HCT116 (cell line): ENCODE measurements around the gene AOPEP. TPM values are rescaled to one million over a fixed set of nuclear protein-coding genes. Genes with fewer than 3 reads are reported as not detected.

ENCODE experiments used
- ATAC-seq: fragments of 200-7000 bp; cut with Tn5 transposase; 2 replicates; pipeline ENCODE4 v1.9.1; 2020; ENCODE audit warnings: mild to moderate bottlenecking, moderate library complexity
- BruUV-seq: library from RNA; stranded (reverse); fragments of 400-500 nt; replicated peaks from 2 replicates; lab custom pipeline; 2021; lab: Mats Ljungman, UMichigan
- CTCF ChIA-PET: fragments of 300-600 bp; sonication (Branson Sonifier 250); formaldehyde crosslinking; loops from one replicate; lab custom pipeline; 2021; ENCODE audit warnings: antibody characterized with exemption; lab: Charles Lee
- POLR2A ChIA-PET: fragments of 300-600, 350-600 bp; sonication (Branson Sonifier 250); formaldehyde crosslinking; loops from one replicate; lab custom pipeline; 2021; ENCODE audit warnings: antibody characterized with exemption; lab: Charles Lee
- RAD21 ChIA-PET, 2 experiments: fragments of 300-600 bp; sonication (Branson Sonifier 250); formaldehyde crosslinking; loops; one replicate each; lab custom pipeline; 2023; ENCODE audit warnings: low total read pairs in 2 of 2; ENCODE audit not compliant: uncharacterized antibody in 2 of 2, unreplicated experiment in 2 of 2, low non-redundant PET in 1 of 2; lab: Charles Lee
- DNase-seq: peaks from one replicate; pipeline ENCODE4 v3.0.0-alpha.2; 2010; ENCODE audit warnings: low read depth, low spot score
- H2AFZ ChIP-seq: fragments of 200-600 bp; shearing (Covaris generic), sonication (generic); 2 replicates; pipeline ENCODE4 v1.6.1; 2017; ENCODE audit warnings: low read depth, mixed run types, mixed read lengths, antibody characterized with exemption, low read length; ENCODE audit not compliant: poor library complexity, severe bottlenecking
- H3K27ac ChIP-seq: 2 replicates; pipeline ENCODE4 v1.5.1; 2012; ENCODE audit warnings: low read depth, low read length
- H3K27me3 ChIP-seq: fragments of 200-600 bp; sonication (generic); 2 replicates; pipeline ENCODE4 v1.6.1; 2016; ENCODE audit warnings: mixed run types, low read length, mixed read lengths; ENCODE audit not compliant: insufficient read depth
- H3K36me3 ChIP-seq, 2 experiments: fragments of 200-500 bp in 1 of 2; fragments of 200-600 bp in 1 of 2; sonication (Bioruptor generic) in 1 of 2; sonication (generic) in 1 of 2; 2 replicates each; pipeline versions ENCODE4 v1.5.1 to v1.6.1; 2014 to 2016; ENCODE audit warnings: low read length in 2 of 2, inconsistent platforms in 1 of 2, mixed read lengths in 1 of 2, mixed run types in 1 of 2; ENCODE audit not compliant: insufficient read depth in 2 of 2, control insufficient read depth in 1 of 2
- H3K4me1 ChIP-seq, 2 experiments: fragments of 200-600 bp in 1 of 2; sonication (generic) in 1 of 2; 2 replicates each; pipeline versions ENCODE4 v1.5.1 to v1.6.1; 2012 to 2017; ENCODE audit warnings: low read length in 2 of 2, inconsistent platforms in 1 of 2, mild to moderate bottlenecking in 1 of 2, mixed read lengths in 1 of 2, mixed run types in 1 of 2, moderate library complexity in 1 of 2; ENCODE audit not compliant: insufficient read depth in 2 of 2, control insufficient read depth in 1 of 2
- H3K4me2 ChIP-seq: fragments of 200-600 bp; sonication (generic); 2 replicates; pipeline ENCODE4 v1.6.1; 2017; ENCODE audit warnings: mixed run types, low read length, mixed read lengths
- H3K4me3 ChIP-seq, 2 experiments: fragments of 200-600 bp in 1 of 2; sonication (generic) in 1 of 2; replicated peaks in 1 of 2; 2 replicates each; pipeline ENCODE4 v1.5.1; 2011 to 2016; ENCODE audit warnings: low read length in 2 of 2, control low read depth in 1 of 2, low read depth in 1 of 2, mild to moderate bottlenecking in 1 of 2, mixed read lengths in 1 of 2, mixed run types in 1 of 2
- H3K79me2 ChIP-seq: fragments of 200-600 bp; sonication (generic); 2 replicates; pipeline ENCODE4 v1.6.1; 2017; ENCODE audit warnings: mild to moderate bottlenecking, mixed run types, low read length, moderate library complexity, mixed read lengths; ENCODE audit not compliant: insufficient read depth
- H3K9ac ChIP-seq: fragments of 200-600 bp; sonication (generic); 2 replicates; pipeline ENCODE4 v1.6.1; 2016; ENCODE audit warnings: low read length, mixed read lengths
- H3K9me2 ChIP-seq: fragments of 200-600 bp; sonication (generic), shearing (Covaris generic); 2 replicates; pipeline ENCODE4 v1.6.1; 2017; ENCODE audit warnings: mixed run types, mild to moderate bottlenecking, moderate library complexity; ENCODE audit not compliant: insufficient read depth
- H3K9me3 ChIP-seq, 2 experiments: fragments of 200-500 bp in 1 of 2; fragments of 200-600 bp in 1 of 2; sonication (Bioruptor generic) in 1 of 2; sonication (generic) in 1 of 2; 2 replicates each; pipeline ENCODE4 v1.6.1; 2014 to 2017; ENCODE audit warnings: low read length in 2 of 2, mixed read lengths in 2 of 2, inconsistent platforms in 1 of 2, low read depth in 1 of 2, mild to moderate bottlenecking in 1 of 2, mixed run types in 1 of 2, moderate library complexity in 1 of 2; ENCODE audit not compliant: control insufficient read depth in 1 of 2, insufficient read depth in 1 of 2
- H4K20me1 ChIP-seq: fragments of 200-600 bp; sonication (generic), shearing (Covaris generic); 2 replicates; pipeline ENCODE4 v1.6.1; 2017; ENCODE audit warnings: mixed run types, mild to moderate bottlenecking, moderate library complexity; ENCODE audit not compliant: insufficient read depth
- ATF3 ChIP-seq: IDR thresholded peaks from 2 replicates; pipeline ENCODE4 v1.6.1; 2012
- CEBPB ChIP-seq: IDR thresholded peaks from 2 replicates; pipeline ENCODE4 v1.6.1; 2012; ENCODE audit warnings: low read depth
- EZH2phosphoT487 ChIP-seq: fragments of 200-600 bp; IDR thresholded peaks from 2 replicates; pipeline ENCODE4 v1.6.1; 2018; ENCODE audit warnings: antibody characterized with exemption, borderline replicate concordance
- FOSL1 ChIP-seq: IDR thresholded peaks from 2 replicates; pipeline ENCODE4 v1.6.1; 2012; ENCODE audit warnings: low read depth
- JUND ChIP-seq: IDR thresholded peaks from 2 replicates; pipeline ENCODE4 v1.6.1; 2012
- MAX ChIP-seq: IDR thresholded peaks from 2 replicates; pipeline ENCODE4 v1.6.1; 2012
- POLR2A ChIP-seq: IDR thresholded peaks from 2 replicates; pipeline ENCODE4 v1.7.0; 2011; ENCODE audit warnings: borderline replicate concordance; ENCODE audit not compliant: insufficient read depth, insufficient read length; ENCODE audit errors: extremely low read depth
- RAD21 ChIP-seq: IDR thresholded peaks from 2 replicates; pipeline ENCODE4 v1.6.1; 2012; ENCODE audit warnings: low read depth, mild to moderate bottlenecking
- SIN3A ChIP-seq: IDR thresholded peaks from 2 replicates; pipeline ENCODE4 v1.6.1; 2012; ENCODE audit warnings: low read depth
- SP1 ChIP-seq: IDR thresholded peaks from 2 replicates; pipeline ENCODE4 v1.6.1; 2012; ENCODE audit warnings: low read depth
- SRF ChIP-seq: IDR thresholded peaks from 2 replicates; pipeline ENCODE4 v1.6.1; 2012; ENCODE audit warnings: low read depth
- TCF7L2 ChIP-seq: IDR thresholded peaks from 2 replicates; pipeline ENCODE4 v1.7.0; 2011; ENCODE audit warnings: borderline replicate concordance, inconsistent platforms; ENCODE audit not compliant: insufficient read depth, insufficient read length; ENCODE audit errors: extremely low read depth
- YY1 ChIP-seq: IDR thresholded peaks from 2 replicates; pipeline ENCODE4 v1.6.1; 2011; ENCODE audit warnings: low read length, low read depth, moderate library complexity, mild to moderate bottlenecking; ENCODE audit not compliant: insufficient replicate concordance; ENCODE audit errors: extremely low read depth
- ZBTB33 ChIP-seq: IDR thresholded peaks from 2 replicates; pipeline ENCODE4 v1.6.1; 2011; ENCODE audit warnings: mild to moderate bottlenecking, low read length, moderate library complexity; ENCODE audit not compliant: insufficient replicate concordance; ENCODE audit errors: extremely low read depth
- ZFX ChIP-seq: fragments of 450-650 bp; IDR thresholded peaks from 2 replicates; pipeline ENCODE4 v1.6.1; 2017
- ZNF274 ChIP-seq: fragments of 200-500 bp; sonication (Bioruptor generic); IDR thresholded peaks from 2 replicates; pipeline ENCODE4 v1.6.1; 2014; ENCODE audit warnings: mild to moderate bottlenecking, low read depth, low read length, inconsistent platforms
- intact Hi-C: fragments of 100-400 bp; cut with micrococcal nuclease; formaldehyde crosslinking; loops from 2 replicates; pipeline ENCODE4 v1.10.0; 2022
- total RNA-seq: library from RNA; stranded (reverse); gene quantifications from one replicate; pipeline ENCODE4 v1.2.1, GENCODE V29; 2021; ENCODE audit not compliant: unreplicated experiment

The AOPEP gene
- total RNA-seq, 1 experiment from 2014 or later = 15.1 TPM

GRCh38 chr9:95109456-95109855 lies 383.0 kb downstream of the AOPEP start:
- no peak overlapping the region for H3K9ac ChIP-seq
- no peaks in the 10 kb centered on the region for H3K27me3 ChIP-seq
- no peaks in the 10 kb centered on the region for H3K9me3 ChIP-seq
- peaks cover 0 to 12% of the 10 kb centered on the region in 2 experiments; a peak in 2 of 4 replicates for H3K4me1 ChIP-seq
- no TSS peak for BruUV-seq
- intact Hi-C loops = no loop called here
- ATAC-seq = no peak
- no peak overlapping the region for H3K27ac ChIP-seq
- no peak overlapping the region for H3K4me3 ChIP-seq
- POLR2A ChIA-PET = no interaction called here
- no peaks in the 10 kb centered on the region for H3K79me2 ChIP-seq
- RAD21 ChIA-PET = no interaction called here
- no peaks in the 10 kb centered on the region for H3K36me3 ChIP-seq
- DNase-seq = no peak
- no peaks in the 10 kb centered on the region for H3K9me2 ChIP-seq
- no peak overlapping the region for H2AFZ ChIP-seq
- H4K20me1 ChIP-seq = no peaks in the 10 kb centered on the region
- H3K4me2 ChIP-seq = no peak overlapping the region
- CTCF ChIA-PET = no interaction called here
- no peak for TF ChIP-seq RAD21
- TF ChIP-seq CEBPB = no peak
- TF ChIP-seq YY1 = no peak
- no peak for TF ChIP-seq ZFX
- no peak for TF ChIP-seq ATF3
- TF ChIP-seq JUND = no peak
- no peak for TF ChIP-seq EZH2phosphoT487
- no peak for TF ChIP-seq ZBTB33
- no peak for TF ChIP-seq POLR2A
- no peak for TF ChIP-seq SIN3A
- no peak for TF ChIP-seq SP1
- TF ChIP-seq FOSL1 = no peak
- no peak for TF ChIP-seq TCF7L2
- no peak for TF ChIP-seq MAX
- TF ChIP-seq ZNF274 = no peak
- TF ChIP-seq SRF = no peak
